ENCODE results near the gene C11orf86.
"Not testable (repeated sequence)": the region's sequence is repeated elsewhere in the genome, so short reads cannot be mapped to it uniquely, and the experiment has no call there.

GRCh38 chr11:66961691-66962213 is 13.4 kb upstream of the C11orf86 start:
- not testable (repeated sequence) for TF ChIP-seq RAD21 (IDR thresholded peaks at IDR 0.05; ENCODE audit: insufficient read depth, low read depth, low read length); ESRRA (IDR thresholded peaks at IDR 0.05; ENCODE audit: low read length)
